Activated T-helper 2 cell treated with anti-CD3 and anti-CD28 coated beads, Interferon-gamma antibody, Interleukin-2, Interleukin-4, amounts not matched to agents 10 μg/mL and 5 μg/mL and 100 μg/mL, durations not matched to agents 14 hours and 24 hours and 36 hours (primary cell): Measurements from ENCODE around the gene MYOCD. TPM values are rescaled to one million over a fixed set of nuclear protein-coding genes. Genes with fewer than 3 reads are reported as not detected.

Source experiments
- DNase-seq: peaks from one replicate; pipeline ENCODE4 v3.0.0; 2021; ENCODE audit warnings: low spot score
- H3K27ac Mint-ChIP-seq: one replicate; pipeline ENCODE4 v1.8.0; 2021; ENCODE audit warnings: mixed read lengths
- H3K27me3 Mint-ChIP-seq: one replicate; pipeline ENCODE4 v1.8.0; 2021; ENCODE audit warnings: low read depth, mixed read lengths
- H3K36me3 Mint-ChIP-seq: one replicate; pipeline ENCODE4 v1.8.0; 2021; ENCODE audit warnings: low read depth, mixed read lengths
- H3K4me1 Mint-ChIP-seq: one replicate; pipeline ENCODE4 v1.8.0; 2021; ENCODE audit warnings: low read depth, mixed read lengths
- H3K4me3 Mint-ChIP-seq: one replicate; pipeline ENCODE4 v1.8.0; 2021; ENCODE audit warnings: low read depth, mild to moderate bottlenecking, moderate library complexity, mixed read lengths
- H3K9me3 Mint-ChIP-seq: one replicate; pipeline ENCODE4 v1.8.0; 2021; ENCODE audit warnings: mixed read lengths
- intact Hi-C: fragments of 100-400 bp; cut with micrococcal nuclease; formaldehyde crosslinking; loops from one replicate; pipeline ENCODE4 v1.15.1; 2023
- total RNA-seq: library from RNA; stranded (reverse); gene quantifications from 2 replicates; pipeline ENCODE4 v1.2.3, GENCODE V29; 2022

Gene MYOCD
- total RNA-seq, 1 donor from 2014 or later, result not detected

GRCh38 chr17:12688382-12688781 lies 22.7 kb downstream of the MYOCD start:
- intact Hi-C loops, result no loop called here
- Mint-ChIP-seq H3K27me3 (no peaks in the 10 kb centered on the region), H3K9me3 (peaks cover 25% of the 10 kb centered on the region), H3K4me3 (no peak overlapping the region), H3K36me3 (no peaks in the 10 kb centered on the region), H3K4me1 (no peaks in the 10 kb centered on the region), H3K27ac (no peak overlapping the region)
- no peak for DNase-seq

- intact Hi-C loops, result no loop called here
- no peak for DNase-seq
- no peaks in the 10 kb centered on the region for H3K27me3 Mint-ChIP-seq
- H3K27ac Mint-ChIP-seq, result no peak overlapping the region
- no peak overlapping the region for H3K4me3 Mint-ChIP-seq
- H3K9me3 Mint-ChIP-seq, result peaks cover 17% of the 10 kb centered on the region
- no peaks in the 10 kb centered on the region for H3K4me1 Mint-ChIP-seq
- H3K36me3 Mint-ChIP-seq, result no peaks in the 10 kb centered on the region
Measured at GRCh38 chr17:12691173-12691572, 25.5 kb downstream of the MYOCD start.

- intact Hi-C loops, result no loop called here
- Mint-ChIP-seq H3K9me3 (peaks cover 28% of the 10 kb centered on the region), H3K36me3 (no peaks in the 10 kb centered on the region), H3K27ac (no peak overlapping the region), H3K27me3 (no peaks in the 10 kb centered on the region), H3K4me1 (no peaks in the 10 kb centered on the region), H3K4me3 (no peak overlapping the region)
- DNase-seq, result no peak
Measured at GRCh38 chr17:12693640-12694039, 27.9 kb downstream of the MYOCD start.

- intact Hi-C loops, result no loop called here
- Mint-ChIP-seq H3K27me3 (no peaks in the 10 kb centered on the region), H3K4me3 (no peak overlapping the region), H3K9me3 (peaks cover 11% of the 10 kb centered on the region), H3K36me3 (no peaks in the 10 kb centered on the region), H3K27ac (no peak overlapping the region), H3K4me1 (no peaks in the 10 kb centered on the region)
- no peak for DNase-seq
Measured at GRCh38 chr17:12706070-12706469, 40.4 kb downstream of the MYOCD start.

GRCh38 chr17:12709063-12709462 lies 43.4 kb downstream of the MYOCD start:
- Mint-ChIP-seq H3K27me3 (no peaks in the 10 kb centered on the region), H3K36me3 (no peaks in the 10 kb centered on the region), H3K27ac (no peak overlapping the region), H3K9me3 (peaks cover 10% of the 10 kb centered on the region), H3K4me3 (no peak overlapping the region), H3K4me1 (no peaks in the 10 kb centered on the region)
- DNase-seq, result no peak
- intact Hi-C loops, result no loop called here

GRCh38 chr17:12712415-12712814 lies 46.7 kb downstream of the MYOCD start:
- Mint-ChIP-seq H3K36me3 (no peaks in the 10 kb centered on the region), H3K4me3 (no peak overlapping the region), H3K4me1 (no peaks in the 10 kb centered on the region), H3K27ac (no peak overlapping the region), H3K27me3 (no peaks in the 10 kb centered on the region), H3K9me3 (peaks cover 18% of the 10 kb centered on the region)
- no peak for DNase-seq
- intact Hi-C loops, result no loop called here

GRCh38 chr17:12712941-12713340 lies 47.3 kb downstream of the MYOCD start:
- H3K36me3 Mint-ChIP-seq, result no peaks in the 10 kb centered on the region
- no peaks in the 10 kb centered on the region for H3K4me1 Mint-ChIP-seq
- H3K4me3 Mint-ChIP-seq, result no peak overlapping the region
- no peak overlapping the region for H3K27ac Mint-ChIP-seq
- H3K27me3 Mint-ChIP-seq, result no peaks in the 10 kb centered on the region
- DNase-seq, result no peak
- H3K9me3 Mint-ChIP-seq, result peaks cover 23% of the 10 kb centered on the region
- intact Hi-C loops, result no loop called here

GRCh38 chr17:12719948-12720347 lies 54.3 kb downstream of the MYOCD start:
- no peaks in the 10 kb centered on the region for H3K27me3 Mint-ChIP-seq
- peaks cover 34% of the 10 kb centered on the region for H3K9me3 Mint-ChIP-seq
- no peak for DNase-seq
- no peaks in the 10 kb centered on the region for H3K4me1 Mint-ChIP-seq
- intact Hi-C loops, result no loop called here
- H3K27ac Mint-ChIP-seq, result no peak overlapping the region
- H3K4me3 Mint-ChIP-seq, result no peak overlapping the region
- H3K36me3 Mint-ChIP-seq, result no peaks in the 10 kb centered on the region

- no peaks in the 10 kb centered on the region for H3K4me1 Mint-ChIP-seq
- no peak overlapping the region for H3K4me3 Mint-ChIP-seq
- no peak overlapping the region for H3K27ac Mint-ChIP-seq
- intact Hi-C loops, result no loop called here
- no peaks in the 10 kb centered on the region for H3K36me3 Mint-ChIP-seq
- peaks cover 30% of the 10 kb centered on the region for H3K9me3 Mint-ChIP-seq
- no peak for DNase-seq
- no peaks in the 10 kb centered on the region for H3K27me3 Mint-ChIP-seq
Measured at GRCh38 chr17:12721581-12721980, 55.9 kb downstream of the MYOCD start.

- Mint-ChIP-seq H3K4me1 (no peaks in the 10 kb centered on the region), H3K4me3 (no peak overlapping the region), H3K27me3 (no peaks in the 10 kb centered on the region), H3K27ac (no peak overlapping the region), H3K36me3 (no peaks in the 10 kb centered on the region), H3K9me3 (peaks cover 29% of the 10 kb centered on the region)
- no peak for DNase-seq
- intact Hi-C loops, result no loop called here
Measured at GRCh38 chr17:12722282-12722681, 56.6 kb downstream of the MYOCD start.

- peaks cover 16% of the 10 kb centered on the region for H3K9me3 Mint-ChIP-seq
- H3K4me1 Mint-ChIP-seq, result no peaks in the 10 kb centered on the region
- intact Hi-C loops, result no loop called here
- no peaks in the 10 kb centered on the region for H3K27me3 Mint-ChIP-seq
- no peaks in the 10 kb centered on the region for H3K36me3 Mint-ChIP-seq
- no peak overlapping the region for H3K4me3 Mint-ChIP-seq
- DNase-seq, result no peak
- no peak overlapping the region for H3K27ac Mint-ChIP-seq
Measured at GRCh38 chr17:12726131-12726530, 60.4 kb downstream of the MYOCD start.

GRCh38 chr17:12727076-12727760 lies 61.5 kb downstream of the MYOCD start:
- Mint-ChIP-seq H3K27me3 (no peaks in the 10 kb centered on the region), H3K9me3 (peaks cover 14% of the 10 kb centered on the region), H3K4me1 (no peaks in the 10 kb centered on the region), H3K4me3 (no peak overlapping the region), H3K27ac (no peak overlapping the region), H3K36me3 (no peaks in the 10 kb centered on the region)
- DNase-seq, result no peak
- intact Hi-C loops, result no loop called here

GRCh38 chr17:12727881-12728280 lies 62.2 kb downstream of the MYOCD start:
- H3K4me1 Mint-ChIP-seq, result no peaks in the 10 kb centered on the region
- no peak overlapping the region for H3K4me3 Mint-ChIP-seq
- no peaks in the 10 kb centered on the region for H3K27me3 Mint-ChIP-seq
- H3K9me3 Mint-ChIP-seq, result peaks cover 13% of the 10 kb centered on the region
- no peak overlapping the region for H3K27ac Mint-ChIP-seq
- DNase-seq, result no peak
- intact Hi-C loops, result no loop called here
- no peaks in the 10 kb centered on the region for H3K36me3 Mint-ChIP-seq

- Mint-ChIP-seq H3K4me3 (no peak overlapping the region), H3K9me3 (peaks cover 17% of the 10 kb centered on the region), H3K4me1 (no peaks in the 10 kb centered on the region), H3K27ac (no peak overlapping the region), H3K27me3 (no peaks in the 10 kb centered on the region), H3K36me3 (no peaks in the 10 kb centered on the region)
- DNase-seq, result no peak
- intact Hi-C loops, result no loop called here
Measured at GRCh38 chr17:12729086-12729485, 63.4 kb downstream of the MYOCD start.
